SK-N-MC (cell line): Measurements from ENCODE around the gene ETV1.

ENCODE experiments used
- FOXP2 ChIP-seq: optimal IDR thresholded peaks from 2 replicates; pipeline ENCODE3; 2011; ENCODE audit warnings: mild to moderate bottlenecking, moderate library complexity; ENCODE audit not compliant: insufficient read depth; ENCODE audit errors: extremely low read length, control extremely low read depth
- POLR2AphosphoS5 ChIP-seq: IDR thresholded peaks from 2 replicates; pipeline ENCODE4 v1.6.1; 2012; ENCODE audit warnings: mild to moderate bottlenecking, low read depth, low read length, borderline replicate concordance

DNA sequence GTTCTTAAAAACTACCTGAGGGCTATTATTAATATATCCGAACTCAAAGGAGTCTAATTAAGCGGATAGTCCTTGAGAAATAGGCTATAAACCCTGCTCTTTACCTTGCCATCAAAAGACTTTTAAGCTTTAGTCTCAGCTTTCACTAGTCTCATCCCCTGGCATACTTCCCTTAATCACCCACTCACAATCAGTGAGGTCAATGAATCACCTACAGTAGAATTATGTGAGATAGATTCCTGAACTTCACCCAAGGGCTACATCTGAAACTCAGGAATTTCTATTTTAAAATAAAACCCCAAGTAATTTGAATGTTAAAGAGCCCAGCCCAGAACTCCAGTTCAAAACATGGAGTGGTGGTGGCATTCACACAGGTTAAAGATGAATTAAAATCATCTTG, 108.7 kb downstream of the ETV1 start:
- TF ChIP-seq POLR2AphosphoS5 (no peak), FOXP2 (no peak)
